ENCODE measurements around the gene ZFPM1.
A peak's percentile ranks its signal among the peaks of the same experiment; 100 is the strongest.

The ZFPM1 gene

GRCh38 chr16:88464447-88465318, 11.6 kb downstream of the ZFPM1 start:
- TF ChIP-seq POLR2AphosphoS5 (IDR thresholded peaks at IDR 0.05; ENCODE audit: low read depth) (no peak), GABPA (IDR thresholded peaks at IDR 0.05; ENCODE audit: low read depth) (no peak), SPI1 (IDR thresholded peaks at IDR 0.05; ENCODE audit: borderline replicate concordance, low read depth) (no peak), CTCF (IDR thresholded peaks at IDR 0.05; ENCODE audit: insufficient read depth, low read length) (no peak), REST (IDR thresholded peaks at IDR 0.05; ENCODE audit: insufficient replicate concordance, low read depth) (no peak)
- peak in 1 of 2 experiments; percentile 55 for DNase-seq (ENCODE audit: low read depth in 1 of 2, low spot score in 1 of 2)
- no peaks in the 10 kb centered on the region for H3K27me3 ChIP-seq (ENCODE audit: insufficient read depth, poor library complexity, severe bottlenecking)
- H3K4me3 ChIP-seq (replicated peaks; ENCODE audit: insufficient read depth, low read length) = no peak overlapping the region
- H3K27ac ChIP-seq (replicated peaks) = no peak overlapping the region

GRCh38 chr16:88465387-88465983, 12.4 kb downstream of the ZFPM1 start:
- TF ChIP-seq POLR2AphosphoS5 (IDR thresholded peaks at IDR 0.05; ENCODE audit: low read depth) (no peak), SPI1 (IDR thresholded peaks at IDR 0.05; ENCODE audit: borderline replicate concordance, low read depth) (no peak), CTCF (IDR thresholded peaks at IDR 0.05; ENCODE audit: insufficient read depth, low read length) (no peak), REST (IDR thresholded peaks at IDR 0.05; ENCODE audit: insufficient replicate concordance, low read depth) (no peak)
- DNase-seq (ENCODE audit: low read depth in 1 of 2, low spot score in 1 of 2) = no peak
- no peak overlapping the region for H3K4me3 ChIP-seq (replicated peaks; ENCODE audit: insufficient read depth, low read length)
- H3K27me3 ChIP-seq (ENCODE audit: insufficient read depth, poor library complexity, severe bottlenecking) = no peaks in the 10 kb centered on the region
- no peak overlapping the region for H3K27ac ChIP-seq (replicated peaks)

- H3K27me3 ChIP-seq (ENCODE audit: insufficient read depth, poor library complexity, severe bottlenecking) = no peaks in the 10 kb centered on the region
- no peak overlapping the region for H3K4me3 ChIP-seq (replicated peaks; ENCODE audit: insufficient read depth, low read length)
- DNase-seq (ENCODE audit: low read depth in 1 of 2, low spot score in 1 of 2) = no peak
- no peak overlapping the region for H3K27ac ChIP-seq (replicated peaks)
- TF ChIP-seq CTCF (IDR thresholded peaks at IDR 0.05; ENCODE audit: insufficient read depth, low read length) = no peak
- no peak for TF ChIP-seq GABPA (IDR thresholded peaks at IDR 0.05; ENCODE audit: low read depth)
- TF ChIP-seq POLR2AphosphoS5 (IDR thresholded peaks at IDR 0.05; ENCODE audit: low read depth) = no peak
- no peak for TF ChIP-seq REST (IDR thresholded peaks at IDR 0.05; ENCODE audit: insufficient replicate concordance, low read depth)
- TF ChIP-seq SPI1 (IDR thresholded peaks at IDR 0.05; ENCODE audit: borderline replicate concordance, low read depth) = no peak
Observed at GRCh38 chr16:88466175-88466862, 13.2 kb downstream of the ZFPM1 start.

All from HL-60 (cell line).